Measurements from ENCODE around the gene RUVBL1.

RUVBL1 gene

DNA sequence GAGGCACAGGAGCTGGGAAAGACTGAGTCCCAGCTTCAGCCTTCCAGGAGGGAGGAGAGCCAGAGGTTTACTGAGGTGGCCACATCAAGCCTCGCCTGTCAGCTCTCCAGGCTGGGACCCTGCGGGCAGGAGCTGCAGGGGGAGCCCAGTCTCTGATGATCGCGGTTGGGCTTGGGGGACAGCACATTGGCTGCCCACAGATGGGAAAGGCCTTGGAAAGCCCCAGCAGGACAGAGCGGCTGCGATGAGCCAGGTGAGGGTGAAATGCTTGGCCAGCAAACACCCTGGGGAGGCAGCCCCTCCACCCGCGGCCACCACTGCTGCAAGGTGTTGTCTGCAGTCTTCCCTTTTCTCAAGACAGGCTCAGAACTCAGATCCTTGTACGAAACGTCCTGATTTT lies 40.2 kb downstream of the RUVBL1 start:
- no peak for DNase-seq (ENCODE audit: low read depth in 2 of 2)

DNA sequence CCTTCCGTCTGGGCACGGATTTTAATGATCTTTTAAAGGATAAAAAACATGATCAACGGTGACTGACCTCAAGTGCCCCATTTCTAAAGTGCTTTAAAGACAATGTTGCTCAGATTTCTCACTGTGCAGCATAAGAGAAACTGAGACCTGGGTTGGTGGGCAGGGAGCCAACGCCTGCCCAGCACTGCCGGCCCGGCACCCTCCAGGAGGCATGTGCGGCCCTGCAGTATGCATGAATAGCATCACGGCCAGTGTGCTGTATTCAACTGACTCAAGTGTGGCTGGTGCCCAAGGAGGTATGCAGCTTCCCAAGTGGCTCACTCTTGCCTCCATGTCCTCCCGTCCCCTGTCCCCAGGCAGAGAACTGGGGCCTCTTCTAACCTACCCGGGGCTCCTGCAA lies 41.1 kb downstream of the RUVBL1 start:
- DNase-seq (ENCODE audit: low read depth in 2 of 2): no peak

DNA sequence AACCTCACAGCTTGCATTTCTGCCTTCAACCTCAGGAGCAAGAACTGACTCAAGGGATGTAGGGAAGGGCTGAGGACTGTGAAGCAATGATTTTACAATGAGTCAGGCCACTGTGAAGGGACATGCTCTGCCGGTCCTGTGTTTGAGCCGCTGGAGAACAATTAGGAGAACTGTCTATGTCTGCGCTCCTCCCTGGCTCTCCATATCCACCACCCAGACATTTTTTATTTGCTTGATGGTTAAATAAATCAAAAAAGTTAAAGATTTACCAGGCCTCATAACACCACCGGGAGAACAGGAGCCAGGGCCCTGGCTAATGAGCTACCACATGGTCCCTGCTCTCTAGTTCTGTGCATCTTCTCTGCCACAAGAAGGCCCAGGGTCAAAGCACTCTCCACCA lies 41.8 kb downstream of the RUVBL1 start:
- no peak for DNase-seq (ENCODE audit: low read depth in 2 of 2)

DNA sequence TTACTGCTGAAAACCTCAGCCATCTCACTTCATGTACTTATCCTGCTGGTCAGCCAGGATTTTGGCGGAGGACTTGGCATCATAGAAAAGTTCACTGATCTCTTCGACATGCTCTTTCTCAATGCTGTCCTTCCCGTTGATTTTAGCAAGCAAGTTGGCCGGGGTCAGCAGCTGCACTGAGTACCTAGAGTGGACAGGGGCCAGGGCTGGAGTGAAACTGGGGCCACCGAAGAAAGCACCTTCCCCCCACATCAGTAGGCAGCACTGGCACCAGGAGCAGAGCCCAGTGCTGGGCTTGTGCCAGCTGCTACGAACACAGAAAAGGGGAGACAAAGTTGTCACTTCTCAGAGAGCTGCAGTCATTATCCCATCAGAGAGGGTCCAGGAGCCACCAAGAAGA lies 42.4 kb downstream of the RUVBL1 start:
- DNase-seq (ENCODE audit: low read depth in 2 of 2): no peak

DNA sequence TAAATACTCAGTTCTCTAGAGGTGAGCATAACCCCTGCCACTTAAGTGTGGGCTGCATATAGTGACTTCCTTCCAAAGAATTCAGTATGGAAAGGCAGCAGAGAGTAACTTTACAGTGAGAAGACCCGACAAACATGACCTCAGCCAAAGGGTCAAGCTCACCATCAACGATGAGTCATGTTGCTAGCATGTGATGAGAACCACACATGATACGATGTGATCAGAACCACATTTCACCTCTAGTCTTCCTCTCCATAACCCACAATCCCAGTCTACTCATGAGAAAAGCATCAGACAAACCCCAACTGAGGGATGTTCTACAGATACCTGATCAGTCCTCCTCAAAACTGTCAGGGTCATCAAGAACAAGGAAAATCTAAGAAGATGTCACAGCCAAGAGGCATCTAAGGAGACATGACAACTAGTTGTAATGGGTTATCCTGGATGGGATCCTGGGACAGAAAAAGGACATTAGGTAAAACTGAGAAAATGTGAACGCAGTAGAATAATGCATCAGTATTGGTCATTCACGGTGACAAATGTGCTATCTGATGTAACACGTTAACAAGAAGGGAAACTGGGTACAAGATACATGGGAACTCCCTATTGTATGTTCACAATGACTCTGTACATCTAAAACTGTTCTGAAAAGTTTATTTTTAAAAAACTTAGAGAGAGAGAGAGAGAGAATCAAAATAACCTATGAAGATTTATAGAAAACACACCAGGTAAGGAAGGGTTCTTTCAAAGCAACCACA lies 43.1 kb downstream of the RUVBL1 start:
- no peak for DNase-seq (ENCODE audit: low read depth in 2 of 2)

DNA sequence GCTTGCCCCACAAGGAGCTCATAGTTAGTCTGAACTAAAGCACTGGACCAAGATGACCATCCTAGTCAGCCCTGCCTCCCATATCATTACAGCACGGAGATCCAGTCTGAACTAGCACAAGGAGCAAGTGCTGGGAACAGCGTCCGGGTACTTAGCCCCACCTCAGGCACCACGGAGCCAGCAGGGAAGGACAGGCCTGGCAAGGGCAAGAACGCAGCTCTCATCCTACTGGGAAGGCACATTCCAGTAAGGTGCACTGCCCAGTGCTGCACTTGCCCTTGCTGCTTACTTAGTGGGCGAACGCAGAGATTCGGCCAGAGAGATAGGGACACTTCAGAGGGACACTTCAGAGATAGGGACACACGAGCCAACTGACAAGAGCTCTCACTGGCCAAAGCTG lies 43.8 kb downstream of the RUVBL1 start:
- no peak for DNase-seq (ENCODE audit: low read depth in 2 of 2)

DNA sequence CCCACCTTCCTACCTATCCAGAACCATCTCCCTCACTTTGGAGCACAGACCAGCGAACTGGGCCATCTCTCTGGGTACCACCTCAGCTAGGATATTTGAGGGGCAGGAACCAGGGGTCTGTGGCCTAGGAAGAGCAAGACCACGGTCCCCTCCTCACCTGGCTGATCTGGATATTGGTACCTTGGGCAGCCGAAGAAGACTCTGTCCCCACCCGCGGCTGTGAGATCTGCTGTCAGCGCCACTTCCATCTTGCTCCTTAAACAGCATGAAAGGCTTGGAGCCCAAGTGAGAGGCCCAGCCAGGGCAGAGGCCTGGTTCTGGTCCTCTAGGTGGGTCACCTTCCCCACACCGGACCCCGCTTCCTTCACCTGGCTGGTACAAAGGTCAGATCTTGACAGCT lies 44.7 kb downstream of the RUVBL1 start:
- no peak for DNase-seq (ENCODE audit: low read depth in 2 of 2)

DNA sequence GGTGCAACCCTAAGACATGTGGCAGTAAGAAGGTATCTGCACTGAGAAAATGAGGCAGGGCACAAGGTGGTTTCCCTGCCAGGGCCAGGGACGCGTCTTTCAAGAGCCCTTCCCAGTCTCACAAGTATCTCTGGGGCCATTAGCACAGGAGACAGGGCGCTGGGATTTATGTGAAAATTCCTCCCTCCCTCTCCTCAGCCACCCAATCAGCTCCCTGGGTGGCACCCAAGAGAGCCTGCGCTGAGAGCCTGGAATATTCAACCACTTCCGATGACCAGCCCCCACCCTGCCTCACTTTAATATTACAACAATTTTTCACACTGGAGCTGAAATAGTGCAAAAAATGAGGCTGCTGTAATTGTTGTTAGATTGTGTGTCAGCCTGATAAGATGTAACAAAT lies 45.3 kb downstream of the RUVBL1 start:
- DNase-seq (ENCODE audit: low read depth in 2 of 2): no peak

DNA sequence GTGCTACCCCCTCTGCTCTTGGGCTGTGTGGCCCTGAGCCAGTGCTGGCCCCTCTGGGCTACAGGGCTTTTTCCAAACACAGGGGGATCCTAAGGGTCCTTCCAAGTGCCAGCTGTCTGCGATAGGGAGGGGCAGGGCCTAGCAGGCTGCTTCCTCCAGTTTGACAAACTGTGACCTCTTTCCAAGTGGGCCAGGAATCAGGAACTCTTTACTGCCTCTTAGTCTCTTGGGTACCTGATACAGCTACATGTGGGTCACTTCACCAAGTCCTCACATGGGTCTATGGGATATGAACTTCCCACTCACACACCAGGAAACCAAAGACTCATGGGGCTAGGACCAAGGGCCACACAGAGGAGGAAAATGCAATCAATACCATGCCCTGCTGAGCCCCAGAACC lies 45.9 kb downstream of the RUVBL1 start:
- no peak for DNase-seq (ENCODE audit: low read depth in 2 of 2)

DNA sequence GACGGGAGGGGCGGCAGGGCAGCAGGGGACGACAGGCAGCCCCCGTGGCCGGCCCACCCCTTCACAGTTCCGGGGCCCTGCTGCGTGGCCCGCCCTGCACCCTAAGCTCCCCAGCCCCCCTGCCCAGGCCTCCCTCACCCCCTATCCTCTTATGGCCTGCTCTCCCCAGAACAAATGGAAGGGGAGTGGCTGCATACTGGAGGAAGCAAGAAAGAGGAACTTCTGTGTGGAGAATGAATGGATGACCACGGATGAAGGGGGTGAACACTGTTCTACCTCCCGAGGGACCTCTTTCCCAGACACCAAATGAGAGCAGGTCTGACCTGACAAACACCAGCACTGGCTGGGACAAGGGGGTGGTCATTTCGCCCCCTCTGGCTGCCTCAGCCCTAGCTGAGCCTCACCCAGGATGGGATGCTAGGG lies 46.4 kb downstream of the RUVBL1 start:
- no peak for DNase-seq (ENCODE audit: low read depth in 2 of 2)

DNA sequence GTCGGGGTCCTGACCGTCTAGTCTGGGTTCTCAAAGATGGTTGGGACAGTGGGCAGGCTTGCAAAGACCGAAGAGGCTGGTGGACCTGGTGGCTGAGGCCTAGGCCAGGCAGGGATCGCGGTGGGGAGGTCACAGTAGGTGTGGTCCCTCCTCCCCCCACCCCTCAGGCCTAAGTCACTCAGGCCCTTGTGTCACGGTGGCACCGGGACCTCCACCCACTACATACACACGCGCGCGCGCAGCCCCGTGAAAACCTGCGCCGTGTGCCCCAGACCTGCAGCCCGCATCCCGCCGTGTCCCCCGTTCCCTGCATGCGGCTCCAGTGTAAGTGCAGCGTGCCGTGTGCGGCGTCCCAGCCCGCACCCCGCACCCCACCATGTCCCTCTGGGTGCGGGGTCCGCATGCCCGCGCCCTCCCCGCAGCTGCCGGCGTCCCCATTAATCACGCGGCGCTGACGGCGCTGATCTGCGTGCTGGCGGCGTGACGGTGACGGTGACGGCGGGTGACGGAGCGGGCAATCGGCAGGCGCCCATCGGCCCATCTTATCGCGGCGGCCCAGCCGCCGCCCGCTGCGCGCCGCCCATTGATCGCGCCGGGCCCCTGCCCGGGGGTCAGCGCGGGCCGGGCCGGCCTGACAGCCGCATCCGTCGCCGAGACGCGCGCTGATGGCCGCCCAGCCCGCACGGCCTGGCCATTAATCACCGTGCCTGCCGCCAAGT lies 47.0 kb downstream of the RUVBL1 start:
- DNase-seq (ENCODE audit: low read depth in 2 of 2): no peak

DNA sequence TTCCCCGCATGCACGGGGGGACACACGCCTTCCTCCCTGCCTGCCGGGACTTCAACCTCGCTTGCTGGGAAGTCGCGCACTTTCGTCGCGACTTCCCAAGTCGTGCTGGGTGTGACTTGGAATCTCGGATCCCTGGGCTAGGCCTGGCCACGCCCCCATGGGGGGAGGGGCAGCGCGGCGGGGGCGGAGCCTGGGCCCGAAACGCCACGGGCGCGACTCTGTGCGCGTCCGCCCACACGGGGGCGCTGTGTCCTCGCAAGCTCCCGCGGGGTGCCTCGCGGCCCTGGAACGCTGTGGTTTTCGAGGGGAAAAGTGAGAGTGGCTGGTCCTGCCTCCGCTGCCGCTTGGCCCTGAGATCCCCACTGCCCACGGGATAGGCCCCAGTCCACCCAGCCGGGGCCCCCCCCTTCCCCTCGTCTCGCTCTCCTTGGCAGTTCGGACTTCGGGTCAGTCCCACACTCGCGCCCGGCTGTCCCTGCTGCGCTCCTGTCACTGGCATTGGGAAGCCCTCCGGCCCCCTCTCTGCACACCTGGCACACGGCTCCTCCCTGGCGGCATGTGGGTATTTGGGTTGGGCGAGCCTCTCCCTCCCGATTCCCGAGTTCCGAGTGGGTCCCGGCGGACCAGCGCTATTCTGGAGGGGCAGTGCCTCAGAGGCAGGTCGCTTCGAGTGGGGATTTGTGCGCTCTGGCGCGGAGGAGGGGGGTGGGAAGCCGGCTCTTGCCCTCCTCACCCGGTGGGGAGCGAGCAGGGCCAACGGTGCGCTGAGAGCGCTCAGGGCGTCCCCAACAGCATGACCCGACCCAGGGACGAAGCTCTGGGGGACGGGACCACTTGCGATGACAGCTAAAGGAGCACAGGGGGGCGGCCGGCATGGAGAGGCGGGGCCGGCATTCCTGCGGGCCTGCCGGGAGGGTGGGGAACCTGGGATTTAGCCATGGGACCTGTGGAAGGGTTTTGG lies 47.8 kb downstream of the RUVBL1 start:
- peak; percentile 70 to 74 for DNase-seq (ENCODE audit: low read depth in 2 of 2)

DNA sequence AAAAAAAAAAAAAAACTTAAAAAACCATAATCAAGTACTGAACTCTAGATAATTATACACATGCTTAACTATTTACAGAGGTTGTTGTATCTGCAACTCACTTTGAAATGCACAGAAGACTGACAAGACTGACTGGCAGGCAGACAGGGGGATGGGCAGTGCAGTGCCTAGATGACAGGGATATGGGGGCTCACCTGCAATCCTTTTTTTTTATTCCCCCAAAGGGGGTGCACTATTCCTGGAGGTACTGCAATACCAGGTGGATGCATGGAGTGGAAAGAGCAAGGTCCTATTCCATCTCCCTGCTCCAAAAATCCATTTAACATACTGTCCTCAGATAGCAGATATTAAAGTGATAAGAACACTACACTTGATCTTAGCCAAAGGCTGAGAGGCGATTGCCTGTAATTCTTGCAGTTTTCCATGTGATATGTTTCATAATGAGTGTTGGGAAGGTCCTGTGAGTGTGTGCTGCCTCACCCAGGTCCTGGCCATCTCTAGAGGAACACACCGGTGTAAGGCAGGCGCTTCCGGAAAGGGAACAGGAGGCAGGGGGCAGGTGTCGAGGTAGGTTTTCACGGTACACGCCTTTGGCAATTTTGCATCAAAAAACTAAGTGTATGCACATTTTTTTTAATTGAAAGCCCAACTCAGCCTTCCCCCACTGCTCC lies 48.6 kb downstream of the RUVBL1 start:
- DNase-seq (ENCODE audit: low read depth in 2 of 2): no peak

DNA sequence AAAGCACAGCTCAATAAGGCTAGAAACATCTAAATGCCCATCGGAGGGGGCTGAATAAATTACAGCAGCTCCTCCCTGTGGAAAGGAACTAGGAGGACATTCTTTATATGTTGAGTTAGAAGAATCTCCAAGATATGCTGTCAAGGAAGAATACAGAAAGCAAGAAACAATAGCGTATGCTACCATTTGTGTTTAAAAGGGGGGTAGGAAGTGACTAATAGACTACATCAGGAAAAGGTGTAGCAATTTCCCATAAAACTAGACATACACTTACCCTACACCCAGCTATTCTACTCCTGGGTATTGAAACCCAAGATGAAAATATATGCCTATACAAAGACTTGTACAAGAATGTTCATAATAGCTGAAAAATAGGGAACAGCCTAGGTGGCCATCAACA lies 49.8 kb downstream of the RUVBL1 start:
- DNase-seq (ENCODE audit: low read depth in 2 of 2): no peak

DNA sequence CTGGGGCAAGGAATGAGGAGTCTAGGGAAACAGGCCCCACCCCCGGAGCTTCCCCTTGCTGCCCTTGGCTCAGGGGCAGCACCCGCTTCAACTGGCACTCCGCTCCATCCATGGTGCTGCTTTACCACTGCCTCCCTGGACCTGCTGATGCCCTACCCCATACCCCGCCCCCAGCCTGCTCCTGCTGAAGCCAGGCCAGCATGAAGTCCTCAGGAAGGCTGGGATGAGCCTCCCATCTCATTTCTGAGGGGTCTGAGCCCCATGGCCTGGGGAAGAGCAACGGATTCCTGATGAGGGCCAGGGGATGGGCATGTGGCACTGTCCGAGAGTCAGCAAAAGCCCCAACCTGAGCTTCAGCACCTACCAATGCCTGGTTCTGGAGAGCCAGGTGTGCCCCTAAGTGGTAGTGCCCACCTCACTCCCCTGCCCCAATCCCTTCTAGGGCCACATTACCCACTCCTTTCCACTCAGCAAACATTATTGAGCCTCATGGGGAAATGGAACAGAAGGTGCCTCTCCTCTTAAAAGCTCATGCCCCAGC lies 50.4 kb downstream of the RUVBL1 start:
- DNase-seq (ENCODE audit: low read depth in 2 of 2): no peak

DNA sequence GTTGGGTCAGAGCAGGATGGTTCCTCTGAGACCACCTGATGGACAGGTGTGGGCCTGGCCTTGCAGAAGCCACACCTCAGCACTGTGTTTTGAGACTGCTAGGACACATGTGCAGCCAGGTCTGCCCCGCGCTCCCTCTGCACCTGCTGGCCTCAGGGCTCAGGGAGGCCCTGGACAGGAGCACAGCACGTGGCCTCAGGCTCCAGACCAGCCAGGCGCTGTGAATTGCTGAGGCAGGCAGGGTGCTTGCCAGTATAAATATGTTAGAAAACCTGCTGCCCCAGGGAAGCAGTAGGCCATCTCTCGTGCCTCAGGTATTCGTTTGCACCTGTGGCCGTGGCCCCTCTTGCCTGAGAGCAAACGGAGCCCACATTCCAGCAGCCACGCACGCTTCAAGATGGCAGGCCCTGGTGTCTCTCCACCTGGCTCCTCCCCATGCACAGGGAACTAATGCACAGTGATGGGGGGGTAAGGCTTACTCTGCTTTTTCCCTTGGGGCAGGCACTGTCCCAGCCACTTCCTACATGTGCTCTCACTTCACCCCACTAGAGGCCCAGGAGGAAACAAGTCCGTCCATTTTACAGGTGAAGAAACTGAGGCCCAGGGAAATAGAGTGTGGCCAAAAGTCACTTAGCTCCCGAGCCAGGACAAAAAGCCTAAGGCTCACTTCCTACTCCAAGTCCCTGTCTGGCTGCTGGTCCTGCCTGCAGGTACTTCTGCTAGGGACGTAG lies 51.0 kb downstream of the RUVBL1 start:
- no peak for DNase-seq (ENCODE audit: low read depth in 2 of 2)

DNA sequence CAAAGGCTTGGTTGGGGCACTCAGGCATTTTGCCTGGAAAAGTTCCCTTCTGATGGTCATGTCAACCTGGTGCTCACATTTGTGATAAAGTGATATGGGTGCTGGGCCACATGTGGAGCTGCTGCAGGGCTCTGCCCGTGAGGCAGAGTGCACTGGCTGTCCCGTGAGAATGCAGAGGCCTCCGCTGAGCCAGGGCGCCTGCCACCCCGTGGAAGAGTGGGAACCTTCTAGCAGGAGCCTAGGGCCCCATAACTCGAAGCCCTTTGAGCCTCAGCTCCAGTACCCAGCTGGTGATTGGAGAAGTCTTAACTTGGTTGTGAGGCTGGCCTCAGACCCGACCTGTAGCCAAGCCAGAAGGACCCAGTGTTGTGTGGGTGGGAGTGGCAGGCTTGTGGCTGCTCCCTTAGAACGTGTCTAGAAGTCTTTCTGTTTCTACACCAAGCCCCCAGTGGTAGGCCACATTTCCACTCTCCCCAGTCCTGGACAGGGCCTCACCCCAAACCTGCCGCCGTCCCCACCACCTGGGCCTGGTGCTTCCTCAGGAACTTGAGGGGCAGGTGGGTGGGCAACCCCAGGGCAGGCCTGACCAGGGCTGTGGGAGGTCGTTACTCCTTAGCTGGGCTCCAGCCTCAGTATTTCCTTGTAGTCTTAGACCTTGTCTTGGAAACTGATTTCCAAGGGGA lies 51.7 kb downstream of the RUVBL1 start:
- DNase-seq (ENCODE audit: low read depth in 2 of 2): no peak

DNA sequence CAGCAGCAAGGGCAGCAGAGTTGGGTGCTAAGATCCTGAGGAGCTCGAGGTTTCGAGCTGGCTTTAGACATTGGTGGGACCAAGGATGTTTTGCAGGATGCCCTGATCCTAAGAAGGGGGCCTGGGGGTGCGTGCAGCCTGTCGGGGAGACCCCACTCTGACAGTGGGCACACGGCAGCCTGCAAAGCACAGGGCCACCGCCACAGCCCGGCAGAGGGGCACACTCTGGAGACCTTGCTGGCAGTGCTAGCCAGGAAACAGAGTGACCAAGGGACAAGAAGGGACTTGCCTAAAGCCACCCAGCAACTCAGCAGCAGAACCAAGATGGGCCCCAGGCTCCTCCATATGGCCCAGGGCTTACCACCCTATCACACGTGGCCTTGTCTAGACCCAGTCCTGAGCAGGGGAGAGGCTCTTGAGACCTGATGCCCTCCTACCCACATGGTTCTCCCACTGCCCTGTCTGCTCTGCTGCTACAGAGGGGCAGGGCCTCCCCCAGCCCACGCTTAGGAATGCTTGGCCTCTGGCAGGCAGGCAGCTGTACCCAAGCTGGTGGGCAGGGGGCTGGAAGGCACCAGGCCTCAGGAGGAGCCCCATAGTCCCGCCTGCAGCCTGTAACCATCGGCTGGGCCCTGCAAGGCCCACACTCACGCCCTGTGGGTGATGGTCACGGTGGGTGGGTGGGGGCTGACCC lies 52.6 kb downstream of the RUVBL1 start:
- no peak for DNase-seq (ENCODE audit: low read depth in 2 of 2)

DNA sequence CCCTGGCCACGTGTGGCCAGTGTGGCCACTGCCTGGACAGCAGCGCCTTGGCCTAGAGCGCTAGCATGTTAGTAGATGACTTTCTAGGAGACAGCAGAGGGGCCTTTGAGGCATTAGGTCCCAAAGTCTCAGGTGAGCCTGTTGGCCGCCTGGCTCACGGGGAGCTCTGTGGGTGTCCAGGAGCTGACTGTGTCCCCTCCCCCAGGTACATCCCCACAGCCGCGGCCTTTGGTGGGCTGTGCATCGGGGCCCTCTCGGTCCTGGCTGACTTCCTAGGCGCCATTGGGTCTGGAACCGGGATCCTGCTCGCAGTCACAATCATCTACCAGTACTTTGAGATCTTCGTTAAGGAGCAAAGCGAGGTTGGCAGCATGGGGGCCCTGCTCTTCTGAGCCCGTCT lies 54.3 kb downstream of the RUVBL1 start:
- no peak for DNase-seq (ENCODE audit: low read depth in 2 of 2)

DNA sequence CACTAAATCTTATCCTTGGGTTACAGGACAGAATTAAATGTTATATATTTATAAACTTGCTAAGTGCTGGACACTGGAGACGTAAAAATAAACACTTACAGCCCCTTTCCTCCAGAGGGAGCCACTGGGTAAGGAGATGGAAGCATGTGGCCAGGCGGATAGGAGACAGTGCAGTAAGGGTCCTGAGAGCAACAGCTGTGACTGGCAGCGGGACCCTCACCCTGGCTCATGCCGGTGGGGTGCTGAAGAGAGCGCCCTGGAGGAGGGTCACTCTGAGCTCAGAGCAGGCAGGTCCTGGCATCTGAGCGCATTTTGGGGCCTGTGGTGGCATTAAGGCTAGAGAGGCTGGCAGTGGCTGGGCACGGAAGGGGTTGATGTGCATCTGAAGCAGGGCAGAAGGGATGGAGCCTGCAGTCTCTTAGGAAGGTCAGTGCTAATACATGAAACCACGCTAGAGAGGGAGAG lies 55.4 kb downstream of the RUVBL1 start:
- DNase-seq (ENCODE audit: low read depth in 2 of 2): no peak

Measured in stimulated activated CD8-positive, alpha-beta memory T cell treated with anti-CD3 and anti-CD28 coated beads, Interleukin-7, amount 100 ng/mL, for 1 hour (primary cell).